CD4-positive, alpha-beta T cell treated with Interleukin-10 for 1 hour (primary cell): ENCODE measurements around the gene WNT9A.
"Not testable (repeated sequence)": the region's sequence is repeated elsewhere in the genome, so short reads cannot be mapped to it uniquely, and the experiment has no call there.

Experiments
- DNase-seq: peaks from one replicate; pipeline ENCODE4 v3.0.0-alpha.2; 2020

The WNT9A gene

GRCh38 chr1:227909923-227910328, 37.8 kb downstream of the WNT9A start:
- DNase-seq, result not testable (repeated sequence)

- no peak for DNase-seq
Observed at GRCh38 chr1:227909188-227909587, 38.5 kb downstream of the WNT9A start.

GRCh38 chr1:227908359-227908758, 39.4 kb downstream of the WNT9A start:
- no peak for DNase-seq

GRCh38 chr1:227907439-227908015, 40.2 kb downstream of the WNT9A start:
- DNase-seq, result no peak

- no peak for DNase-seq
Observed at GRCh38 chr1:227906550-227907071, 41.1 kb downstream of the WNT9A start.

- DNase-seq, result no peak
Observed at GRCh38 chr1:227905573-227906487, 41.9 kb downstream of the WNT9A start.

GRCh38 chr1:227904541-227905335, 43.0 kb downstream of the WNT9A start:
- no peak for DNase-seq

GRCh38 chr1:227903614-227904501, 43.9 kb downstream of the WNT9A start:
- no peak for DNase-seq

GRCh38 chr1:227903061-227903521, 44.6 kb downstream of the WNT9A start:
- no peak for DNase-seq

GRCh38 chr1:227902641-227902990, 45.1 kb downstream of the WNT9A start:
- no peak for DNase-seq

- peak; percentile 20 for DNase-seq
Observed at GRCh38 chr1:227901906-227902640, 45.7 kb downstream of the WNT9A start.

- DNase-seq, result no peak
Observed at GRCh38 chr1:227901239-227901905, 46.4 kb downstream of the WNT9A start.

- DNase-seq, result no peak
Observed at GRCh38 chr1:227900571-227901051, 47.1 kb downstream of the WNT9A start.

GRCh38 chr1:227899820-227900449, 47.8 kb downstream of the WNT9A start:
- no peak for DNase-seq

- DNase-seq, result no peak
Observed at GRCh38 chr1:227899141-227899819, 48.5 kb downstream of the WNT9A start.

- DNase-seq, result no peak
Observed at GRCh38 chr1:227898502-227899140, 49.1 kb downstream of the WNT9A start.

GRCh38 chr1:227897704-227898438, 49.9 kb downstream of the WNT9A start:
- no peak for DNase-seq
